ENCODE data around the gene ARID2.

DNA sequence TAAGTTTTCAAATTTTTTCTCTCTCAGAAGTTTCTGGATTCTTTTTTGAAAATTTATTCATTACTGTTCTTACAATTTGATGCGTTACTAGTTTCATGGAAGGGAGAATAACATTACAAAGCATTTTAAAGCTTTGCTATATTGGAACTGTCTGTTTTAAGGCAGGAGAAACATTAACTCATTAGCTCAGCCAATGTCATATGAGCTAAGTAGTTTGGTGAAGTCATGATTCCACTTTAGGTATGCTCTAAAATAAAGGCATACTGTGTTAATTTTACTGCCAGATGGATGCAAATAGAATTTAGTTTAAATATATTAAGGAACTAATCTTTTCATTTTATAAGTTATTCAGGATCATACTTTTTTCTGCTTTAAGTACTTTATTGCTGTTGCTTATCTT lies 46.0 kb downstream of the ARID2 start:
- TF ChIP-seq POLR2A (IDR thresholded peaks at IDR 0.05) = no peak
- TF ChIP-seq, protein P1, sequence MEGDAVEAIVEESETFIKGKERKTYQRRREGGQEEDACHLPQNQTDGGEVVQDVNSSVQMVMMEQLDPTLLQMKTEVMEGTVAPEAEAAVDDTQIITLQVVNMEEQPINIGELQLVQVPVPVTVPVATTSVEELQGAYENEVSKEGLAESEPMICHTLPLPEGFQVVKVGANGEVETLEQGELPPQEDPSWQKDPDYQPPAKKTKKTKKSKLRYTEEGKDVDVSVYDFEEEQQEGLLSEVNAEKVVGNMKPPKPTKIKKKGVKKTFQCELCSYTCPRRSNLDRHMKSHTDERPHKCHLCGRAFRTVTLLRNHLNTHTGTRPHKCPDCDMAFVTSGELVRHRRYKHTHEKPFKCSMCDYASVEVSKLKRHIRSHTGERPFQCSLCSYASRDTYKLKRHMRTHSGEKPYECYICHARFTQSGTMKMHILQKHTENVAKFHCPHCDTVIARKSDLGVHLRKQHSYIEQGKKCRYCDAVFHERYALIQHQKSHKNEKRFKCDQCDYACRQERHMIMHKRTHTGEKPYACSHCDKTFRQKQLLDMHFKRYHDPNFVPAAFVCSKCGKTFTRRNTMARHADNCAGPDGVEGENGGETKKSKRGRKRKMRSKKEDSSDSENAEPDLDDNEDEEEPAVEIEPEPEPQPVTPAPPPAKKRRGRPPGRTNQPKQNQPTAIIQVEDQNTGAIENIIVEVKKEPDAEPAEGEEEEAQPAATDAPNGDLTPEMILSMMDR (IDR thresholded peaks at IDR 0.05) = no peak
